Rectal smooth muscle tissue (tissue), 1 donor: ENCODE results near the gene ZNF146.
"Not testable (repeated sequence)": the region's sequence is repeated elsewhere in the genome, so short reads cannot be mapped to it uniquely, and the experiment has no call there.

Source experiments
- H3K27ac ChIP-seq: one replicate; pipeline ENCODE4 v1.7.0; 2013; ENCODE audit warnings: low read depth, low read length, inconsistent platforms
- H3K27me3 ChIP-seq: one replicate; pipeline ENCODE4 v1.7.0; 2013; ENCODE audit warnings: low read length; ENCODE audit not compliant: control insufficient read depth, insufficient read depth
- H3K36me3 ChIP-seq: one replicate; pipeline ENCODE4 v1.7.0; 2013; ENCODE audit warnings: low read length; ENCODE audit not compliant: control insufficient read depth, insufficient read depth
- H3K4me1 ChIP-seq: one replicate; pipeline ENCODE4 v1.7.0; 2013; ENCODE audit warnings: low read length; ENCODE audit not compliant: control insufficient read depth, insufficient read depth
- H3K4me3 ChIP-seq: one replicate; pipeline ENCODE4 v1.7.0; 2013; ENCODE audit warnings: low read length
- H3K9ac ChIP-seq: one replicate; pipeline ENCODE4 v1.7.0; 2013; ENCODE audit warnings: low read length

Gene ZNF146

DNA sequence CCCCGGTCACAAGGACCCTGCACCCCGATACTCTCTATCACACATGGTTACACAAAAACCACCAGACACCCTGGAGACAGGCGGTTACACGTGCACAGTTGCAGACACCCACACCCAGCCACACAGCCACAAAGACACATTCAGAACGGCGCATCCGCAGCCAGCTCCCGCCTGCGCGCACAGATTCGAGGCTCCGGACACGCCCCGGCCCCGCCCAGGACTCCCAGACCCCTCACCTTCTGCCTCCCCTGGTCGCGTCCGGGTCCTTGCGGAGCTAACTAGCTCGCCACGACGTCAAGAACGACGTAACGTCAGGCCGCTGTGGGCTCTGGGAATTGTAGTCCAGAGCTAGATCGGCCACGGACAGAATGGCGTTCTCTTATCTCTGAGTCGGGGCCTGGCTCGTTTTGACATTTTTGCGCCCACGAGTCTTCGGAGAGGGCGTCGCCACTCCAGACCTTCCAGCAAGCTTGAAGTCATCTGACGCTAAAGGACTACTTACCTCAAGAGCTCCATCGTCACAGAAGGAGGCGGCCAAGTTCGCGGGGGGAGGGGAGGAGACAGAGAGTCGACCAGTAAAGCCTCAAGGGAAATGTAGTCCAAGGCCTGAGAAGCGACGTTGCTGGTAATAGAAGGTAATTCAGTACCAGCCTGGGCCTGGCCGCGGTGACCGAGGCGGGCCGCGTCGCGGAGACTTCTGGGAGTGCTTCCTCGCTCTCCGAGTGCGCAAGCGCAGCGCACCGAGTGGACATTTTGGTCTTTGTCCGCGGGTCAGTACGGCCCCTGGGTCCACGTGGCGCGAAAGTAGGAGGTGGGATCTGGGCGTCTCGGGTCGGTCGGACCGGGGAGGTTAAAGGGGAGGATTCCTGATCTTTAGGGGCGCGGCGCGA lies at the start of gene ZNF146, which contains the start of gene ZNF565:
ZNF146 (plus strand) TSS at position 721 of the 890 bp plus-strand sequence. CDS start 21,335 bp downstream, outside the sequence.
ZNF565 (minus strand) TSS at position 280 of the 890 bp plus-strand sequence. CDS start 12,680 bp downstream, outside the sequence.
- Histone ChIP-seq H3K27me3 (no peaks in the 10 kb centered on the region), H3K9ac (peak within 1 kb of the TSS; percentile 90), H3K4me3 (peak within 1 kb of the TSS; percentile 91), H3K4me1 (peaks cover 4% of the 10 kb centered on the region), H3K27ac (peak within 1 kb of the TSS; percentile 98), H3K36me3 (no peaks in the 10 kb centered on the region)

DNA sequence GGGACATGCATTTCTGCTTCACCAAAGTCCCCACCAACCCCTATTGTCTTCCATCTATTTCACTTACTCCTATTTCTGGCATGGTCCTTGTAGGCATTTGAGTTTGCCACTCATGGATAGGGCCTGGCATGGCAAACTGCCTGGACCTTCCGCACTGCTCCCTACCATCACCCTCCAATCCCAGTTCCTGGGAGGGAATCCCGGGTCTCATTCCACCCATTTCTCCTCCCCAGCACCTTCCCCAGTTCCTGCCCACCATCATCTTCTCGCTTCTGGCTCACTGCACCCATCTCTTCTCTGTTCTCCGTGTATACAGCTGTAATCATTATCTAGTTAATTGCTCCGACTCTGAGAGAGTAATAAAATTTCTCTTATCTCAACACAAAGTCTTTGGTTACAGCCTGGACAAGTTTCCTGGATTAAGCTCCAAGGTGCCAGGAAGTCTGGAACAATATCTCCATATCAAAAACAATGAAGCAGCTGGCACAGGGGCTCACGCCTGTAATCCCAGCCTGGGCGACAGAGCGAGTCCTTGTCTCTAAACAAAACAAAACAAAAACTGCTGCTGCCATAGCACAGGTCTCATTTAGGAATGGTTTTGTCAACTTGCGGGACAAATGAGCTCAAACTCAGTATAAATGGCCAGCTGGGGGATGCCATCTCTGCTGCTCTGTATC lies 45.7 kb upstream of the ZNF146 start:
- Histone ChIP-seq H3K36me3 (peaks cover 3% of the 10 kb centered on the region), H3K27ac (no peak overlapping the region), H3K4me3 (no peak overlapping the region), H3K4me1 (peaks cover 2% of the 10 kb centered on the region), H3K27me3 (no peaks in the 10 kb centered on the region), H3K9ac (no peak overlapping the region)

DNA sequence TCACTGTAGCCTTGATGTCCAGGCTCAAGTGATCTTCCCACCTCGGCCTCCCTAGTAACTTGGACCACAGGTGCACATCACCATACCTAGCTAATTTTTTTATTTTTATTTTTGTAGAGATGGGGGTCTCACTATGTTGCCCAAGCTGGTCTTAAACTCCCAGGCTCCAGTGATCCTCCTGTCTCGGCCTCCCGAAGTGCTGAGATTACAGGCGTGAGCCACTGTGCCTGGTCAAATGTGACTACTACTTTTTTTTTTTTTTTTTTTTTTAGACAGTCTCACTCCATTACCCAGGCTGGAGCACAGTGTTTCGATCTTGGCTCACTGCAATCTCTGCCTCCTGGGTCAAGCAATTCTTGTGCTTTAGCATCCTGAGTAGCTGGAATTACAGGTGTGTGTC lies 42.1 kb upstream of the ZNF146 start:
- Histone ChIP-seq H3K27ac (no peak overlapping the region), H3K4me1 (peaks cover 2% of the 10 kb centered on the region), H3K27me3 (no peaks in the 10 kb centered on the region), H3K9ac (no peak overlapping the region), H3K36me3 (no peaks in the 10 kb centered on the region), H3K4me3 (no peak overlapping the region)

DNA sequence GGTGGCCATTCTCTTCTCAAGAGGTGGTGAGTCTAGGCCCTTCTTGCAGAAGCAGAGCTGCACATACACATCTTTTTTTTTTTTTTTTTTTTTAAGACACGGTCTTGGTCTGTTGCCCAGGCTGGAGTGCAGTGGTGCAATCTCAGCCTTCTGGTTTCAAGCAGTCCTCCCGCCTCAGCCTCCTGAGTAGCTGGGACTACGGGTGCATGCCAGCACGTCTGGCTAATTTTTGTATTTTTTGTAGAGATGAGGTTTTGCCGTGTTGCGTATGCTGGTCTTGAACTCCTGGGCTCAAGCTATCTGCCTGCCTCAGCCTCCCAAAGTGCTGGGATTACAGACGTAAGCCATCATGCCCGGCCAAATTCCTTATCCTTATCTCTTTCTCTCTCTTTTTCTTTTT lies 41.1 kb upstream of the ZNF146 start:
- not testable (repeated sequence) for H3K4me1 ChIP-seq, H3K27ac ChIP-seq, H3K27me3 ChIP-seq, H3K4me3 ChIP-seq, H3K9ac ChIP-seq, H3K36me3 ChIP-seq

DNA sequence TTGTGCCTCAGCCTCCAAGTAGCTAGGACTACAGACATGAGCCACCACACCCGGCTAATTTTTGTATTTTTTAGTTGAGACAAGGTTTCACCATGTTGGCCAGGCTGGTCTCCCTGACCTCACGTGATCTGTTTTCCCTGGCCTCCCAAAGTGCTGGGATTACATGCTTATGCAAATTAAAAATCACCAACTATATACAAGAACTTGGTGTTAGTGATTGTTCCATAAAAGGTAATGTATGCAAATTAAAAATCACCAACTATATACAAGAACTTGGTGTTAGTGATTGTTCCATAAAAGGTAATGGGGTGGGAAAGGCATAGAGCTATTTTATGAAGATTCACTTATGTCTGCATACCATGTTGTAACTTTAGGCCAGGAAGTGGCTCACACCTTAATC lies 35.8 kb upstream of the ZNF146 start:
- H3K4me3 ChIP-seq, H3K4me1 ChIP-seq, H3K36me3 ChIP-seq, H3K9ac ChIP-seq, H3K27ac ChIP-seq, H3K27me3 ChIP-seq: not testable (repeated sequence)

DNA sequence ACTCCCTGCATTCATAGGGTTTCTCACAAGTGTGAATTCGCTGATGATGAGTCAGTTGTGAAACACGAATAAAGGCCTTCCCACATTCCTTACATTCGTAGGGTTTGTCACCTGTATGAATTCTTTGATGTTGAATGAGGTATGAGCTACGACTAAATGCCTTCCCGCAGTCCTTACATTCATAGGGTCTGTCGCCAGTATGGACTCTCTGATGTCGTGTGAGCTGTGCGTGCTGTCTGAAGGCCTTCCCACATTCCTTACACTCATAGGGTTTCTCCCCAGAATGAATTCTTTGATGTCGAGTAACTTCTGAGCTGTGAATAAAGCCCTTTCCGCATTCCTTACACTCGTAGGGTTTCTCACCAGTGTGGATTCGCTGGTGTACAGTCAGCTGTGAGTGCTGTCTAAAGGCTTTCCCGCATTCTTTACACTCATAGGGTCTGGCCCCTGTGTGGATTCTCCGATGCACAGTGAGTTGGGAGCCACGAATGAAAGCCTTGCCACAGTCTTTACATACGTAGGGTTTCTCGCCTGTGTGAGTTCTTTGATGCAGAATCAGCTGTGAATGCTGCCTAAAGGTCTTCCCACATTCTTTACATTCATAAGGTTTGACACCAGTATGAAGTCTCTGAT lies 32.2 kb upstream of the ZNF146 start:
- Histone ChIP-seq H3K9ac (no peak overlapping the region), H3K36me3 (peaks cover 4% of the 10 kb centered on the region), H3K4me1 (no peaks in the 10 kb centered on the region), H3K27me3 (no peaks in the 10 kb centered on the region), H3K27ac (no peak overlapping the region), H3K4me3 (no peak overlapping the region)

DNA sequence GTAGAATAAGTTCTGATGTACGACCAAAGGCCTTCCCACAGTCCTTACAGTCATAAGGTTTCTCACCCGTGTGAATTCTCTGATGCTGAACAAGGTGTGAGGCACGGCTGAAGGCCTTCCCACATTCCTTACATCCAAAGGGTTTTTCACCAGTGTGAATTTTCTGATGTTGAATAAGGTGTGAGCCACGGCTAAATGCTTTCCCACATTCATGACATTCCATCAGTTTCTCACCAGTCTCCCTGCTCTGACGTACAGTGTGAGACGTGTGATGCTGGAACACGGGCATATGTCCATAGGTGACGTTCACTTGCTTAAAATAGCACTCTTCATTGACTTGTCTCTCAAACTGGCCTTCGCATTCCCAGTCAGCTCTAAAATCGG lies 31.7 kb upstream of the ZNF146 start:
- H3K4me1 ChIP-seq = no peaks in the 10 kb centered on the region
- no peak overlapping the region for H3K4me3 ChIP-seq
- peaks cover 4% of the 10 kb centered on the region for H3K36me3 ChIP-seq
- H3K27me3 ChIP-seq = no peaks in the 10 kb centered on the region
- no peak overlapping the region for H3K27ac ChIP-seq
- H3K9ac ChIP-seq = no peak overlapping the region

DNA sequence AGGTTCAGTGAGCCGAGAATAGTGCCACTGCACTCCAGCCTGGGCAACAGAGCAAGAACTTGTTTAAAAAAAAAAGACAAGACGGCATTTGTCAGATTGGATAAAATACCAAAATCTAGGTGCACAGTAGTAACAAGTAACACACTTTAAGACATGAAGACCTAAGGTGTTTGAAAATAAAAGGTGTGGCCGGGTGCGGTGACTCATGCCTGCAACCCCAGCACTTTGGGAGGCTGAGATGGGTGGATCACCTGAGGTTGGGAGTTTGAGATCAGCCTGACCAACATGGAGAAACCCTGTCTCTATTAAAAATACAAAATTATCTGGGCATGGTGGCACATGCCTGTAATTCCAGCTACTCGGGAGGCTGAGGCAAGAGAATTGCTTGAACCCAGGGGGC lies 28.2 kb upstream of the ZNF146 start:
- H3K27ac ChIP-seq, H3K27me3 ChIP-seq, H3K4me3 ChIP-seq, H3K4me1 ChIP-seq, H3K36me3 ChIP-seq, H3K9ac ChIP-seq: not testable (repeated sequence)

DNA sequence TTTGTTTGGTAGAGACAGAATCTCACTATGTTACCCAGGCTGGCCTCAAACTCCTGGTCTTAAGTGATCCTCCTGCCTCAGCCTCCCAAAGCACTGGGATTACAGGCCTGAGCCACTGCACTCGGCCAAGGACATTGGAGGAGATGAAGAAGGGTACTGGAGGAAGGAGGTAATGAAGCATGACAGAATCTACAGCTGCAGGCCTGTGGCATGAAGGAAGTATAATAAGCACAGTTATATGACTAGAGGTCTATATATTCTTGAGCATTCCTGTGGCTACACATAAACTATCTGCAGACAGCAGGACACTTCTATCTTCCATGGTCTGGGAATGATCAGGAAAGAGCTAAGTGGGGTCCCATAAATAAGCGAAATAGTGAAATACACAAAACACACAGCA lies 18.7 kb upstream of the ZNF146 start:
- Histone ChIP-seq H3K4me1 (no peaks in the 10 kb centered on the region), H3K36me3 (no peaks in the 10 kb centered on the region), H3K27ac (no peak overlapping the region), H3K9ac (no peak overlapping the region), H3K4me3 (no peak overlapping the region), H3K27me3 (no peaks in the 10 kb centered on the region)

DNA sequence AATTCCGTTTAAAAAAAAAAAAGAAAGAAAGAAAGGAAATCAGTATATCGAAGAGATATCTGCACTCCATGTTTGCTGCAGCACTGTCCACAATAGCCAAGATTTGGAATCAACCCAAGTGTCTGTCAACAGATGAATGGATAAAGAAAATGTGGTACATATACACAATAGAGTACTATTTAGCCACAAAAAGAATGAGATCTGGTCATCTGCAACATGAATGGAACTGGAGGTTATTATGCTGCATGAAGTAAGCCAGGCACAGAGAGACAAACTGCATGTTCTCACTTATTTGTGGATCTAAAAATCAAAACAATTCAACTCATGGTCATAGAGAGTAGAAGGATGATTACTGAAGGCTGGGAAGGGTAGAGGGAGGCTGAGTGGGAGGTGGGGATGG lies 16.8 kb upstream of the ZNF146 start:
- no peak overlapping the region for H3K4me3 ChIP-seq
- no peaks in the 10 kb centered on the region for H3K36me3 ChIP-seq
- no peak overlapping the region for H3K9ac ChIP-seq
- no peaks in the 10 kb centered on the region for H3K4me1 ChIP-seq
- no peaks in the 10 kb centered on the region for H3K27me3 ChIP-seq
- H3K27ac ChIP-seq = no peak overlapping the region

DNA sequence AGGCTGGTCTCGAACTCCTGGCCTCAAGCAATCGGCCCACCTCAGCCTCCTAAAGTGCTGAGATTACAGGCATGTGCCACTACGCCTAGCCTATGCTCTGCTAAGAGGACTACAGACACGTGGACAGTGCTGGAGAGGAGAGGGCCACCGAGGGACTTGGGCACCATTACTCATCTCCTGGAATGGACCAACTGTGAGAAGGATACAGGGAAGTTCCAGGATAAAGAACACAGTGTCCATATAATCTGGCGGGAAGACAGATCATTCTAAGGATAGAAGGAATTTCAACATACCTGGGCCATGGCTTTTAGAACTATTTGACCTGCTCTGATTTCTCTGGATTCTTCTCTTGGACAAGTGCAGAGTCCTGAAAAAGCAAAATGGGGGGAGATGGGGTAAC lies 13.2 kb upstream of the ZNF146 start:
- H3K4me1 ChIP-seq = no peaks in the 10 kb centered on the region
- no peak overlapping the region for H3K4me3 ChIP-seq
- H3K27me3 ChIP-seq = no peaks in the 10 kb centered on the region
- no peak overlapping the region for H3K9ac ChIP-seq
- H3K27ac ChIP-seq = no peak overlapping the region
- H3K36me3 ChIP-seq = peaks cover 2% of the 10 kb centered on the region

DNA sequence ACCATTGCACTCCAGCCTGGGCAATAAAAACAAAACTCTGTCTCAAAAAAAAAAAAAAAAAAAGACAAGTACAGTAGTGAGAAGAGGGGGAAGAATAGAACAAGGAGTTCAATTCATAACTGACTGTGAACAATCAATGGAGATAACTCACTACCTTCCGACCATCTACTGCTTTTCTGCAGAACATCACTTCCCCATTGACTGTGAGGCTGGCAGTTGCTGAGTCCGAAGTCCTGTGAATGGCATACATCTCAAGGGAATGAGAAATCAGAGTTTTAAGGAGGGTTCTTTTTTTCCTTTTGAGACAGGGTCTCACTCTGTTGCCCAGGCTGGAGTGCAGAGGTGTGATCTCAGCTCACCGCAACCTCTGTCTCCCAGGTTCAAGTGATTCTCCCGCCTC lies 11.6 kb upstream of the ZNF146 start:
- Histone ChIP-seq H3K36me3 (peaks cover 2% of the 10 kb centered on the region), H3K4me1 (no peaks in the 10 kb centered on the region), H3K27ac (no peak overlapping the region), H3K4me3 (no peak overlapping the region), H3K9ac (no peak overlapping the region), H3K27me3 (no peaks in the 10 kb centered on the region)
